ENCODE measurements around the gene CAMK4.

Gene CAMK4

GRCh38 chr5:111242606-111243005, 18.4 kb downstream of the CAMK4 start:
- DNase-seq (ENCODE audit: low read depth): no peak
- no peak overlapping the region for H3K4me3 ChIP-seq (ENCODE audit: low read depth, low read length)
- no peak for TF ChIP-seq CTCF (conservative IDR thresholded peaks at IDR 0.05; ENCODE audit: low read depth, low read length)

GRCh38 chr5:111243318-111243717, 19.1 kb downstream of the CAMK4 start:
- H3K4me3 ChIP-seq (ENCODE audit: low read depth, low read length): no peak overlapping the region
- no peak for DNase-seq (ENCODE audit: low read depth)
- TF ChIP-seq CTCF (conservative IDR thresholded peaks at IDR 0.05; ENCODE audit: low read depth, low read length): no peak

GRCh38 chr5:111245654-111246053, 21.5 kb downstream of the CAMK4 start:
- no peak overlapping the region for H3K4me3 ChIP-seq (ENCODE audit: low read depth, low read length)
- no peak for DNase-seq (ENCODE audit: low read depth)
- no peak for TF ChIP-seq CTCF (conservative IDR thresholded peaks at IDR 0.05; ENCODE audit: low read depth, low read length)

- no peak overlapping the region for H3K4me3 ChIP-seq (ENCODE audit: low read depth, low read length)
- DNase-seq (ENCODE audit: low read depth): no peak
- TF ChIP-seq CTCF (conservative IDR thresholded peaks at IDR 0.05; ENCODE audit: low read depth, low read length): no peak
Observed at GRCh38 chr5:111246459-111246858, 22.3 kb downstream of the CAMK4 start.

- no peak overlapping the region for H3K4me3 ChIP-seq (ENCODE audit: low read depth, low read length)
- DNase-seq (ENCODE audit: low read depth): no peak
- TF ChIP-seq CTCF (conservative IDR thresholded peaks at IDR 0.05; ENCODE audit: low read depth, low read length): no peak
Observed at GRCh38 chr5:111248571-111248970, 24.4 kb downstream of the CAMK4 start.

- H3K4me3 ChIP-seq (ENCODE audit: low read depth, low read length): no peak overlapping the region
- TF ChIP-seq CTCF (conservative IDR thresholded peaks at IDR 0.05; ENCODE audit: low read depth, low read length): no peak
- no peak for DNase-seq (ENCODE audit: low read depth)
Observed at GRCh38 chr5:111251921-111252320, 27.7 kb downstream of the CAMK4 start.

- DNase-seq (ENCODE audit: low read depth): no peak
- no peak overlapping the region for H3K4me3 ChIP-seq (ENCODE audit: low read depth, low read length)
- no peak for TF ChIP-seq CTCF (conservative IDR thresholded peaks at IDR 0.05; ENCODE audit: low read depth, low read length)
Observed at GRCh38 chr5:111252799-111253545, 28.8 kb downstream of the CAMK4 start.

Data from choroid plexus epithelial cell (primary cell).